ENCODE measurements around the gene TPSAB1. TPM values are rescaled to one million over a fixed set of nuclear protein-coding genes. Genes with fewer than 3 reads are reported as not detected.

Gene TPSAB1
- total RNA-seq, 1 donor from 2014 or later = 103 TPM

GRCh38 chr16:1213231-1213630 is 27.3 kb upstream of the TPSAB1 start:
- intact Hi-C loops (cut with DNase I) = no loop called here
- no peaks in the 10 kb centered on the region for H3K4me1 ChIP-seq
- no peak for DNase-seq
- no peak overlapping the region for H3K27ac ChIP-seq
- no peak for ATAC-seq
- H3K4me3 ChIP-seq = no peak overlapping the region
- TF ChIP-seq CTCF (IDR thresholded peaks at IDR 0.05) = no peak
- H3K9me3 ChIP-seq = no peaks in the 10 kb centered on the region
- no peaks in the 10 kb centered on the region for H3K27me3 ChIP-seq (ENCODE audit: low read depth)
- no peaks in the 10 kb centered on the region for H3K36me3 ChIP-seq

- Histone ChIP-seq H3K27me3 (ENCODE audit: low read depth) (no peaks in the 10 kb centered on the region), H3K4me3 (no peak overlapping the region), H3K27ac (no peak overlapping the region), H3K36me3 (no peaks in the 10 kb centered on the region), H3K9me3 (no peaks in the 10 kb centered on the region), H3K4me1 (no peaks in the 10 kb centered on the region)
- ATAC-seq (no peak), DNase-seq (no peak)
- intact Hi-C loops (cut with DNase I) = no loop called here
- no peak for TF ChIP-seq CTCF (IDR thresholded peaks at IDR 0.05)
These were observed 26.6 kb upstream of the TPSAB1 start for GRCh38 chr16:1213796-1214372.

GRCh38 chr16:1214719-1215118 is 25.8 kb upstream of the TPSAB1 start:
- intact Hi-C loops (cut with DNase I) = no loop called here
- Histone ChIP-seq H3K36me3 (no peaks in the 10 kb centered on the region), H3K4me3 (no peak overlapping the region), H3K27ac (no peak overlapping the region), H3K9me3 (no peaks in the 10 kb centered on the region), H3K27me3 (ENCODE audit: low read depth) (no peaks in the 10 kb centered on the region), H3K4me1 (no peaks in the 10 kb centered on the region)
- TF ChIP-seq CTCF (IDR thresholded peaks at IDR 0.05) = no peak
- ATAC-seq (no peak), DNase-seq (no peak)

GRCh38 chr16:1215574-1216295 is 24.8 kb upstream of the TPSAB1 start:
- H3K27ac ChIP-seq = no peak overlapping the region
- TF ChIP-seq CTCF (IDR thresholded peaks at IDR 0.05) = no peak
- no peak overlapping the region for H3K4me3 ChIP-seq
- intact Hi-C loops (cut with DNase I) = no loop called here
- H3K36me3 ChIP-seq = no peaks in the 10 kb centered on the region
- ATAC-seq (no peak), DNase-seq (no peak)
- no peaks in the 10 kb centered on the region for H3K4me1 ChIP-seq
- H3K9me3 ChIP-seq = no peaks in the 10 kb centered on the region
- no peaks in the 10 kb centered on the region for H3K27me3 ChIP-seq (ENCODE audit: low read depth)

GRCh38 chr16:1216296-1216619 is 24.2 kb upstream of the TPSAB1 start:
- Histone ChIP-seq H3K4me1 (no peaks in the 10 kb centered on the region), H3K36me3 (no peaks in the 10 kb centered on the region), H3K9me3 (no peaks in the 10 kb centered on the region), H3K4me3 (no peak overlapping the region), H3K27ac (no peak overlapping the region), H3K27me3 (ENCODE audit: low read depth) (no peaks in the 10 kb centered on the region)
- no peak for ATAC-seq
- no peak for DNase-seq
- no peak for TF ChIP-seq CTCF (IDR thresholded peaks at IDR 0.05)
- intact Hi-C loops (cut with DNase I) = no loop called here
